ENCODE measurements around the gene NRXN3.

GRCh38 chr14:78446807-78447206 is 276.6 kb downstream of the NRXN3 start:
- TF ChIP-seq CTCF (IDR thresholded peaks at IDR 0.05; ENCODE audit: low read length) (no peak), EZH2 (IDR thresholded peaks at IDR 0.05; ENCODE audit: borderline replicate concordance, low read length) (no peak)

Measured in OCI-LY1 (cell line).